DND-41 (cell line): Measurements from ENCODE around the gene ITM2C.

Source experiments
- ATAC-seq: fragments of 200-7000 bp; cut with Tn5 transposase; 3 replicates; pipeline ENCODE4 v1.9.1; 2021; ENCODE audit warnings: low read depth; ENCODE audit not compliant: insufficient read depth
- DNase-seq: peaks from one replicate; pipeline ENCODE4 v3.0.0-alpha.2; 2020
- H2AFZ ChIP-seq: 2 replicates; pipeline ENCODE4 v1.6.0; 2012; ENCODE audit warnings: low read depth, low read length
- H3K27ac ChIP-seq: 2 replicates; pipeline ENCODE4 v1.5.1; 2012; ENCODE audit warnings: low read length, inconsistent platforms
- H3K27me3 ChIP-seq: fragments of 200-600 bp; sonication (generic); 2 replicates; pipeline ENCODE4 v1.6.0; 2012; ENCODE audit warnings: low read length, mild to moderate bottlenecking, inconsistent platforms; ENCODE audit not compliant: insufficient read depth, poor library complexity
- H3K36me3 ChIP-seq: 2 replicates; pipeline ENCODE4 v1.5.1; 2012; ENCODE audit warnings: low read length, inconsistent platforms; ENCODE audit not compliant: insufficient read depth
- H3K4me1 ChIP-seq: 2 replicates; pipeline ENCODE4 v1.5.1; 2012; ENCODE audit warnings: mild to moderate bottlenecking, low read length; ENCODE audit not compliant: insufficient read depth
- H3K4me2 ChIP-seq: 2 replicates; pipeline ENCODE4 v1.6.0; 2012; ENCODE audit warnings: mild to moderate bottlenecking, moderate library complexity, low read length, inconsistent platforms; ENCODE audit not compliant: insufficient read depth
- H3K4me3 ChIP-seq, 2 experiments: fragments of 200-600 bp in 1 of 2; shearing (Covaris generic) in 1 of 2; 2 replicates each; pipeline ENCODE4 v1.5.1; 2012 to 2016; ENCODE audit warnings: inconsistent platforms in 2 of 2, low read length in 2 of 2, mild to moderate bottlenecking in 2 of 2, low read depth in 1 of 2, moderate library complexity in 1 of 2
- H3K79me2 ChIP-seq: 2 replicates; pipeline ENCODE4 v1.6.0; 2012; ENCODE audit warnings: low read length, inconsistent platforms; ENCODE audit not compliant: insufficient read depth
- H3K9ac ChIP-seq: 2 replicates; pipeline ENCODE4 v1.6.0; 2012; ENCODE audit warnings: low read depth, mild to moderate bottlenecking, inconsistent platforms, low read length, moderate library complexity
- H3K9me3 ChIP-seq: 2 replicates; pipeline ENCODE4 v1.5.1; 2012; ENCODE audit warnings: low read length, moderate library complexity, mild to moderate bottlenecking, inconsistent platforms; ENCODE audit not compliant: insufficient read depth, severe bottlenecking
- H4K20me1 ChIP-seq: 2 replicates; pipeline ENCODE4 v1.6.0; 2012; ENCODE audit warnings: low read length; ENCODE audit not compliant: insufficient read depth
- EZH2 ChIP-seq: IDR thresholded peaks from 3 replicates; pipeline ENCODE4 v1.6.1; 2012; ENCODE audit warnings: borderline replicate concordance, low read depth, mild to moderate bottlenecking, moderate library complexity, low read length, inconsistent platforms; ENCODE audit not compliant: severe bottlenecking
- TF ChIP-seq, protein P1 (sequence below): IDR thresholded peaks from 2 replicates; pipeline ENCODE4 v1.5.1; 2012; ENCODE audit warnings: borderline replicate concordance, low read length, moderate library complexity, mild to moderate bottlenecking; ENCODE audit not compliant: poor library complexity, severe bottlenecking; ENCODE audit errors: extremely low read depth

The ITM2C gene

DNA sequence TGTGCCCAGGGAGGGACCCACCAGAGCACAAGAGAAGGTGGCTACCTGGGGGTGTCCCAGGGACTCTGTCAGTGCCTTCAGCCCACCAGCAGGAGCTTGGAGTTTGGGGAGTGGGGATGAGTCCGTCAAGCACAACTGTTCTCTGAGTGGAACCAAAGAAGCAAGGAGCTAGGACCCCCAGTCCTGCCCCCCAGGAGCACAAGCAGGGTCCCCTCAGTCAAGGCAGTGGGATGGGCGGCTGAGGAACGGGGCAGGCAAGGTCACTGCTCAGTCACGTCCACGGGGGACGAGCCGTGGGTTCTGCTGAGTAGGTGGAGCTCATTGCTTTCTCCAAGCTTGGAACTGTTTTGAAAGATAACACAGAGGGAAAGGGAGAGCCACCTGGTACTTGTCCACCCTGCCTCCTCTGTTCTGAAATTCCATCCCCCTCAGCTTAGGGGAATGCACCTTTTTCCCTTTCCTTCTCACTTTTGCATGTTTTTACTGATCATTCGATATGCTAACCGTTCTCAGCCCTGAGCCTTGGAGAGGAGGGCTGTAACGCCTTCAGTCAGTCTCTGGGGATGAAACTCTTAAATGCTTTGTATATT lies 14.0 kb downstream of the ITM2C start:
- no peaks in the 10 kb centered on the region for H3K79me2 ChIP-seq
- peaks cover 5% of the 10 kb centered on the region; the same call in 1 of the 2 replicates for H4K20me1 ChIP-seq
- peak overlapping the region; percentile 34; the same call in 1 of the 2 replicates for H3K27ac ChIP-seq
- no peak for ATAC-seq
- DNase-seq = no peak
- no peaks in the 10 kb centered on the region for H3K9me3 ChIP-seq
- TF ChIP-seq, protein P1, sequence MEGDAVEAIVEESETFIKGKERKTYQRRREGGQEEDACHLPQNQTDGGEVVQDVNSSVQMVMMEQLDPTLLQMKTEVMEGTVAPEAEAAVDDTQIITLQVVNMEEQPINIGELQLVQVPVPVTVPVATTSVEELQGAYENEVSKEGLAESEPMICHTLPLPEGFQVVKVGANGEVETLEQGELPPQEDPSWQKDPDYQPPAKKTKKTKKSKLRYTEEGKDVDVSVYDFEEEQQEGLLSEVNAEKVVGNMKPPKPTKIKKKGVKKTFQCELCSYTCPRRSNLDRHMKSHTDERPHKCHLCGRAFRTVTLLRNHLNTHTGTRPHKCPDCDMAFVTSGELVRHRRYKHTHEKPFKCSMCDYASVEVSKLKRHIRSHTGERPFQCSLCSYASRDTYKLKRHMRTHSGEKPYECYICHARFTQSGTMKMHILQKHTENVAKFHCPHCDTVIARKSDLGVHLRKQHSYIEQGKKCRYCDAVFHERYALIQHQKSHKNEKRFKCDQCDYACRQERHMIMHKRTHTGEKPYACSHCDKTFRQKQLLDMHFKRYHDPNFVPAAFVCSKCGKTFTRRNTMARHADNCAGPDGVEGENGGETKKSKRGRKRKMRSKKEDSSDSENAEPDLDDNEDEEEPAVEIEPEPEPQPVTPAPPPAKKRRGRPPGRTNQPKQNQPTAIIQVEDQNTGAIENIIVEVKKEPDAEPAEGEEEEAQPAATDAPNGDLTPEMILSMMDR = no peak
- TF ChIP-seq EZH2 = no peak
- no peak overlapping the region for H3K4me3 ChIP-seq
- H2AFZ ChIP-seq = no peak overlapping the region
- H3K4me2 ChIP-seq = no peak overlapping the region
- peaks cover 43% of the 10 kb centered on the region for H3K36me3 ChIP-seq
- H3K27me3 ChIP-seq = no peaks in the 10 kb centered on the region
- peaks cover 24% of the 10 kb centered on the region for H3K4me1 ChIP-seq
- no peak overlapping the region for H3K9ac ChIP-seq

DNA sequence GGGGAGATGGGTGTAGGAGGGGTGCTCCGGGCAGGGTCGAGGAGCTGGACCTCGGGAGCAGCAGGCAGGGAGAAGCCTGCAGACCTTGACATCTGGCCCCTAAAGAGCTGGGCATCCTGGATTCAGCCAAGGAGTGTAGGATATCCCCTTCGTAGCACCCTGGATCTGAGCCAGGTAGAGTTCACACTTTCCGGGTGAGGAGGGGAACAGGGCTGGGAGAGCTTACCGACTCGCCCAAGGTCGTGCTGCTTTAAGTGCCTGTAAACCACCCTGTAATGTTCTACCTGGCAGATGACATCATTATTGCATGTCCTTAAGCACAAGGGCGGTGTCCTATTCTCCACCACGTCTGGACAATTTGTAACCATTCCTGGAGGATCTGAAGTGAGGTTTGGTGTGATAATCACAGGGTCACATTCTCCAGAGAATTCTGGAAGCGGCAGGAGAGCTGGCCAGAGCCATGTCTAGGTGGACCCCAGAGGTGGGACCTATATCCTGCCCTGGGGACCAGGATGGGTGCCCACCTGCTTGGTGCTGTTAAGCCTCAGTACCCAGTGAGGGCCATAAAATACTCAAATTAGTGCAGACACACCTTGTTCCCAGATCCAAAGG lies 14.6 kb downstream of the ITM2C start:
- Histone ChIP-seq H3K4me3 (no peak overlapping the region), H3K4me1 (peaks cover 24% of the 10 kb centered on the region), H3K36me3 (peaks cover 43% of the 10 kb centered on the region), H4K20me1 (peaks cover 5% of the 10 kb centered on the region; the same call in 1 of the 2 replicates), H3K9me3 (no peaks in the 10 kb centered on the region), H3K4me2 (no peak overlapping the region), H3K27ac (no peak overlapping the region), H3K79me2 (no peaks in the 10 kb centered on the region), H3K9ac (no peak overlapping the region), H3K27me3 (no peaks in the 10 kb centered on the region), H2AFZ (no peak overlapping the region)
- TF ChIP-seq, protein P1 = no peak
- TF ChIP-seq EZH2 = no peak
- no peak for DNase-seq
- ATAC-seq = no peak

DNA sequence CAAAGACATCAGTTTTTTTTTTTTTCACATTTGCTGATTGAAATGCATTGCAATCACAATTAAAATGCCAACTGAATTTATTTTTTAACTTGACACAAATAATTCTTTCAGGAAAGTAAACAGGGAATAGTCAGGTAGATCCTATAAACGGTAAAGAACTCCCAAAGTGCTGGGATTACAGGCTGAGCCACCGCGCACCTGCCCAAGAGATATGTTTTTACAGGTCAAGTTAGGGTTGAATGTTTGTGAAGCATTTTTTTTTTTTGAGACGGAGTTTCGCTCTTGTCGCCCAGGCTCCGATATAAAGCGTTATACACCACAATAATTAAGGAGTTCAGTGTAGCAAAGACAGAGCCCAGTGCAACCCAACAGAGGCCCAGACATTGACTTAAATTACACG lies 15.1 kb downstream of the ITM2C start:
- H3K4me2 ChIP-seq = no peak overlapping the region
- peaks cover under 1% of the 10 kb centered on the region; the same call in 1 of the 2 replicates for H4K20me1 ChIP-seq
- no peak overlapping the region for H3K9ac ChIP-seq
- H3K4me1 ChIP-seq = peaks cover 24% of the 10 kb centered on the region
- H3K27me3 ChIP-seq = no peaks in the 10 kb centered on the region
- no peak overlapping the region for H3K27ac ChIP-seq
- no peak overlapping the region for H3K4me3 ChIP-seq
- TF ChIP-seq, protein P1 = no peak
- no peak for TF ChIP-seq EZH2
- DNase-seq = no peak
- H3K79me2 ChIP-seq = no peaks in the 10 kb centered on the region
- H3K36me3 ChIP-seq = peaks cover 40% of the 10 kb centered on the region
- no peaks in the 10 kb centered on the region for H3K9me3 ChIP-seq
- ATAC-seq = no peak
- no peak overlapping the region for H2AFZ ChIP-seq
